Astrocyte (in vitro differentiated cells and primary cell): ENCODE results near the gene PRAMEF5.
"Not testable (repeated sequence)": the region's sequence is repeated elsewhere in the genome, so short reads cannot be mapped to it uniquely, and the experiment has no call there.

Source experiments
- EZH2 ChIP-seq: IDR thresholded peaks from 2 replicates; pipeline ENCODE4 v1.6.1; 2012; ENCODE audit warnings: mild to moderate bottlenecking, low read length, inconsistent platforms; ENCODE audit not compliant: insufficient read depth
- TF ChIP-seq, protein P1 (sequence below): IDR thresholded peaks from 2 replicates; pipeline ENCODE4 v1.5.1; 2011; ENCODE audit warnings: low read depth, mild to moderate bottlenecking, inconsistent platforms, low read length, moderate library complexity; ENCODE audit not compliant: insufficient read depth

DNA sequence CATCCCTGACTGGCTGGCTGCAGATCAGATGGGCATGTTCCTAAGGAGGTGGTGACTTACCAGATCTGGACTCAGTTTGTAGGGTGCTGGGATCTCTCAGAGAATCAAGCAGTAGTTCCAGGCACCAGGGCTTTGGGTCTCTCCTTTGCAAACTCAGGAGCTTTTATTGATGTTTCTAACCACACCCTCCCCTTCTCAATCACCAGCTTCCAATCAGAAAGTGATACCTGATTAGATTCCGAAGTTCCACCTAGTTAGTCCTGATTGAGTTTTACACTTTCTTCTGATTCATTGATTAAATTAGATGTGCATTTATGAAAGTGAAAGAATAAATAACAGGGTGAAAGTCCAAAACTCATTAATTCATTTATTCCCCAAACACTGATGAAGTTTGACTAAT lies 31.0 kb downstream of the PRAMEF5 start, which contains the start of gene PRAMEF8:
- TF ChIP-seq, protein P1, sequence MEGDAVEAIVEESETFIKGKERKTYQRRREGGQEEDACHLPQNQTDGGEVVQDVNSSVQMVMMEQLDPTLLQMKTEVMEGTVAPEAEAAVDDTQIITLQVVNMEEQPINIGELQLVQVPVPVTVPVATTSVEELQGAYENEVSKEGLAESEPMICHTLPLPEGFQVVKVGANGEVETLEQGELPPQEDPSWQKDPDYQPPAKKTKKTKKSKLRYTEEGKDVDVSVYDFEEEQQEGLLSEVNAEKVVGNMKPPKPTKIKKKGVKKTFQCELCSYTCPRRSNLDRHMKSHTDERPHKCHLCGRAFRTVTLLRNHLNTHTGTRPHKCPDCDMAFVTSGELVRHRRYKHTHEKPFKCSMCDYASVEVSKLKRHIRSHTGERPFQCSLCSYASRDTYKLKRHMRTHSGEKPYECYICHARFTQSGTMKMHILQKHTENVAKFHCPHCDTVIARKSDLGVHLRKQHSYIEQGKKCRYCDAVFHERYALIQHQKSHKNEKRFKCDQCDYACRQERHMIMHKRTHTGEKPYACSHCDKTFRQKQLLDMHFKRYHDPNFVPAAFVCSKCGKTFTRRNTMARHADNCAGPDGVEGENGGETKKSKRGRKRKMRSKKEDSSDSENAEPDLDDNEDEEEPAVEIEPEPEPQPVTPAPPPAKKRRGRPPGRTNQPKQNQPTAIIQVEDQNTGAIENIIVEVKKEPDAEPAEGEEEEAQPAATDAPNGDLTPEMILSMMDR: not testable (repeated sequence)
- not testable (repeated sequence) for TF ChIP-seq EZH2
